NCI-H2081 (cell line): Measurements from ENCODE around the gene NDUFS7.
"Not testable (repeated sequence)": the region's sequence is repeated elsewhere in the genome, so short reads cannot be mapped to it uniquely, and the experiment has no call there.

Experiments used
- DNase-seq, 2 experiments: peaks; one replicate each; lab custom pipeline; 2025; lab: John Stamatoyannopoulos, UW

NDUFS7 gene

DNA sequence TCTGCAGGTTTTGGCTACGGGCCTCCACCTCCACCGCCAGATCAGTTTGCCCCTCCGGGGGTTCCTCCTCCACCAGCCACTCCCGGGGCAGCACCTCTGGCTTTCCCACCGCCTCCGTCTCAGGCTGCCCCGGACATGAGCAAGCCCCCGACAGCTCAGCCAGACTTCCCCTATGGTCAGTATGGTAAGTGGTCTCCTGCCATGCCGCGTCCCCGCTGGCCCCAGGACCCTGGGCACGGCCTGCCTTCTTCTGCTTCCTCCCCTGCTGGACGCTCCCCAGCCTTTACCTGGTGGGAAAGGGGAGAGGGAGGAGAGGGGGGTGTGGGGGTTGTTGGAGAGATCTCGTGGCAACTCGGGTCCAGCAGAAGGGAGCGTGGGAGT, 48.8 kb downstream of the NDUFS7 start:
- DNase-seq, result no peak

DNA sequence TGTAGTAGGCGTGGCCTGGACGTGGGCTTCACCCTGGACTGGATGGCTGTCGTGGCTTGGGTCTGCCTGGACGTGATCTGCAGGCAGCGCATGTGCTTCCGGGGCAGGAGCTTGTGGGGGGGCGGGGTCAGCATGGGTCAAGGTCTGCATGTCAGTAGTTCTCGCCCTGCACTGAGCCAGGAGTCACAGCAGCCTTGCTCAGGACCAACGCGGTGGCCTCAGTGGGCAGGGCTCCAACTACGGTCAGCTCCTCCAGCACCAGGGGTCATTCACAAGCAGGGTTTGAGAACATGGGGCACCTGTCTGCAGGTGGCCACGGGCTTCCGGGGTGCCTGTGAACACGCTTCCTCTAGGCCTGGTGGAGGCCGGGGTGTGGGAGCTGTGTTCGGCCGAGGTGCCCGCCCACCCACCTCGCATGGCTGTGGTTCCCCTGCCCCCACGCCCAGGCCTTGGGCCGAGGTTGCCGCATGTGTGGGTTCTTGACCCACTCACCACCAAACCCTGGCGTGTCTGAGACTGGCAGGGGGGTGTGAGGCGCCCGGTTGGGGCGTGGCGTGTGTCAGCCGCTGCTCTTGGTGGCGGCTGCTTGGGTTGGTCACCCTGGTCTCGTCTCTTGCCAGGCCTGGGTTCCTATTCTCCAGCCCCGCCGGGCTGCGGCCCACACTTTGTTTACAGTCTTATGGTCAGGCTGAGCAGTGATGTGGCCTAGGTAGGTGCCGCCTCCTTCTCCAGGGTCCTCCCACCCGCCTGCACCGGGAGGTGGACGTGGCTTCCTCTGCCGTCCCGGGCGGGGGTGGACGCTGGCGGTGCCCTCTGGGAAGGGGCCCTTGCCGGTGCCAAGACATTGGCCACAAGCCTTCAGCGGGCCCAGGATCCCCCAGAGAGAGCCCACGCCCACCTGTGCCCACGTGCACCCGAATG, 49.7 kb downstream of the NDUFS7 start:
- no peak for DNase-seq

GRCh38 chr19:1434040-1434366, 50.3 kb downstream of the NDUFS7 start:
- no peak for DNase-seq

DNA sequence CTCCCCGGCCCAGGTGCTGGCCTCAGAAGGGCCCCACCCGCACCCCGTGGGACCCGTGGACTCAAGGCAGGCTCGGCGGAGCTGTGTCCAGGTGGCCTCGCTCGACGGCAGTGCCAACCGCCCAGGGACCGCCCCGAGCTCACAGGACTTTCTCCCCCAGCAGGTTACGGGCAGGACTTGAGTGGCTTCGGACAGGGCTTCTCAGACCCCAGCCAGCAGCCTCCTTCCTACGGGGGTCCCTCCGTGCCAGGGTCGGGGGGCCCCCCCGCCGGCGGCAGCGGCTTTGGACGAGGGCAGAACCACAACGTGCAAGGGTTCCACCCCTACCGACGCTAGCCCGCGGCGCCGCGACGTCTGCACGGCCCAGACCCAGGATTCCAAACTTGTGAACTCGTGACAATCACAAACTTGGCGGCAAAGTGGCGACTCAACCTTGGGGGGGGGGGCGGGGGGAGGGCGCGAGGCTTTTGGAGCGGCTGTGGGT, 50.9 kb downstream of the NDUFS7 start:
- no peak for DNase-seq

GRCh38 chr19:1435378-1435989, 51.8 kb downstream of the NDUFS7 start:
- no peak for DNase-seq

DNA sequence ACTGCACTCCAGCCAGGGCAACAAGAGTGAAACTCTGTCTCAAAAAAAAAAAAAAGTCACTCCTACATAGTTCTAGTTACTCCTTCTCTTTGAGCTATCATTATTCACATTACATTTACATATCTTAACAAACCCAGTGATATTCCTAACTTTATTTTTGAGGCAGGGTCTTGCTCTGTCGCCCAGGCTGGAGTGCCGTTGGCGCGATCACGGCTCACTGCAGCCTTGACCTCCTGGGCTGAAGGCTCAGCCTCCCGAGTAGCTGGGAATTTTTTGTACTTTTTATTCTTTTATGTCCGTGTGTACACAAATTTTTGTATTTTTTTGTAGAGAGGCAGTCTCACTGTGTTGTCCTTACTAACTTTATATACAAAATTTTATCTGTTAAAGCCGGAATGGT, 53.9 kb downstream of the NDUFS7 start:
- DNase-seq, result no peak

DNA sequence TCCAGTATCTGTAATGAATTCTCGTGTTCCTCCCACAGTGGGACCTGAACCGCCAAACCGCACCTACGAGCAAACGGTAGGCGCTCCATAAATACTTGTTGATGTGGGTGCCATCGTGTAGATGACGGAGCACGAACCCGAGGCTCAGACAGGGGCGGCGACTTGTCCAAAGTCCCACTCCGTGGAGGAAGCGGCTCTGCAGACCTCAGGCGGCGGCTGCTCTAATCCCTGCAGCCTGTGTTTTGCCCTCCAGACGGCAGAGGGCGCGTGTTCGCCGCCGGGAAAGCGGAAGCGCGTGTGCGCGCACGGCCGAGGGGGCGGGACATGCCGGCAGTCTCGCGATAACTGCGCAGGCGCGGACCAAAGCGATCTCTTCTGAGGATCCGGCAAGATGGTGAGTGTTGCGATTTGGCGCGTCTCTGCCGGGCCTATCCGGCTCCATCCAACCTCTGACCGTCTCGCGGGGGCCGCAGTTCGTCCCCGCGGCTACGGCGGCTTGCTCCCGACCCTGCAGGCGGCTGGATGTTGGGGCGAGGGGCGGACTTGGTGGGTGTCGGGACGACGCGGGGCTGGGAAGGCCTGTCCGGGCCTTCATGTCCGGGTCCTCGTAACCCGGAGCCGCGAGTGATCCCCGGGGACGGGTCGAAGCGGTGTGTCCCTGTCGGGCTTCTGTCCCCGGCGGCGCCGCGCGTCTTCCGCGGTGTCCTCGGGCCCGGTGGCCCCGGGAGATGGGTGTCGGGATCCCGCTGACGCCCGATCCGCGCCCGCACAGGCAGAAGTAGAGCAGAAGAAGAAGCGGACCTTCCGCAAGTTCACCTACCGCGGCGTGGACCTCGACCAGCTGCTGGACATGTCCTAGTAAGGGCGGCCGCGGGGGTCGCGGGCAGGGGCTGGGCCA, 54.6 kb downstream of the NDUFS7 start, which contains the start of gene RPS15:
TSS of gene RPS15 (plus strand) at position 362 of the 898 bp plus-strand sequence. CDS start at position 392, 30 bp downstream.
- peak; percentile 91 for DNase-seq

DNA sequence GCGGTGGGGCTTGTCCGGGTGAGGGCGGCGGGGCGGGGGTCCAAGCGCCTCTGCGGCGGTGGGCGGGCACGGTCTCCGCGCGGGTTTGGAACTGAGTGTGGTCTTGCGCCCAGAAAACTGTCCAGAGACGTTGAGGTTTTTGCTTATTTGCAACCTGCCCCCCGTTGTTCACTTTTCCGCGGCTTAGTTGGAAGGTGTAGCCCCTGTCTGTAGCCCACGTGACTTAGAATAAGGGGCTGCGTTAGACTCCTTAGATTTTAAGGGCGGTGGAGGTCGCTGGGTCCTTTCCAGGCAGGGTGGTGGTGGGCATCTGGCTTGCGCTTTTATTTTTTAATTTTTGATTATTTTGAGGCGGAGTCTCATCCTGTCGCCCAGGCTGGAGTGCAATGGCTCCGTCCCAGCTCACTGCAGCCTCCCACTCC, 55.2 kb downstream of the NDUFS7 start:
- DNase-seq, result no peak

DNA sequence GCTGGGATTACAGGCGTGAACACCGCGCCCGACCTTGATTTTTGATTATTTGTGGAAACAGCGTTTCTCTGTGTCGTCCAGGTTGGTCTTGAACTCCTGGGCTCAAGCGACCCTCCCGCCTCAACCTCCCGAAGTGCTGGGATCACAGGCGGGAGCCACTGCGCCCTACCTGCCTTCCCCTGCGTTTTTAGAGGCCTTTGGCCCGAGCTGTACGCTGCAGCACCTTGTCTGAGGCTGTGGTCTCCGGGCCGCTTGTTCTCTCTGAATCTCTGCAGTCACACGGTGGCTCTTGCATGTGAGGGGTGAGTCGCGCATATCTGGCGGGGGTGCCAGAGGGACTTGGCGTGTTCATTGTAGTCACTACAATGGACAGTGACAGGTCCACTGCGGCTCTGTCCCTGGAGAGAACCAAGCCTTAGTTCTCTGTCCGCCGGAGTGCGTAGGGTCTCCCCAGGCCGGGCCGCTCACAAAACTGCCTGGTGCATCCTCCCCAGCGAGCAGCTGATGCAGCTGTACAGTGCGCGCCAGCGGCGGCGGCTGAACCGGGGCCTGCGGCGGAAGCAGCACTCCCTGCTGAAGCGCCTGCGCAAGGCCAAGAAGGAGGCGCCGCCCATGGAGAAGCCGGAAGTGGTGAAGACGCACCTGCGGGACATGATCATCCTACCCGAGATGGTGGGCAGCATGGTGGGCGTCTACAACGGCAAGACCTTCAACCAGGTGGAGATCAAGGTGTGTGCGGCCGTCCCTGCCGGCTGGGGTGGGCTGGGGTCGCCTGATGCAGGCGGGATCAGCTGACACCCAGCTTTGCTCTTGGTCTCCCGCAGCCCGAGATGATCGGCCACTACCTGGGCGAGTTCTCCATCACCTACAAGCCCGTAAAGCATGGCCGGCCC, 56.1 kb downstream of the NDUFS7 start:
- not testable (repeated sequence) for DNase-seq

- DNase-seq, result no peak
These were observed 56.7 kb downstream of the NDUFS7 start for GRCh38 chr19:1440418-1440801.

DNA sequence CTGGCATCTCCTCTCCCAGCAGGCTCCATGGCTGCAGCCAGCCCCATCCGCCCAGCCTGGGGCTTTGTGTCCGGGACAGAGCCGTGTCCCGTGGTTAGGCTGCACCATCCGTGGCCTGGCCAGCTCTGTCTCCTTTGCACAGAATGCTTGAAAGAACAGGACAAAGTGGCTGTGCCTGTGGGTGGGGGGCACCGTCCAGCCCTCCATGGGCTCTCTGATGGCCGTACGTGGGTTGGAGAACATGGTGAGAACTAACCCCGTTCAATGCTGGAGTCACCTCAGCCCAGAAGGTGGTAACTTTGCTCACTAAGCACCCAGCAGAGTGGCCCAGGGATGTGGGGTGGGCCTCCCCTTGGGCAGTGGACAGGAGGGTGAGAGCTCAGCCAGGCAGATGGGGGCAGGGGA, 57.3 kb downstream of the NDUFS7 start:
- DNase-seq, result no peak

DNA sequence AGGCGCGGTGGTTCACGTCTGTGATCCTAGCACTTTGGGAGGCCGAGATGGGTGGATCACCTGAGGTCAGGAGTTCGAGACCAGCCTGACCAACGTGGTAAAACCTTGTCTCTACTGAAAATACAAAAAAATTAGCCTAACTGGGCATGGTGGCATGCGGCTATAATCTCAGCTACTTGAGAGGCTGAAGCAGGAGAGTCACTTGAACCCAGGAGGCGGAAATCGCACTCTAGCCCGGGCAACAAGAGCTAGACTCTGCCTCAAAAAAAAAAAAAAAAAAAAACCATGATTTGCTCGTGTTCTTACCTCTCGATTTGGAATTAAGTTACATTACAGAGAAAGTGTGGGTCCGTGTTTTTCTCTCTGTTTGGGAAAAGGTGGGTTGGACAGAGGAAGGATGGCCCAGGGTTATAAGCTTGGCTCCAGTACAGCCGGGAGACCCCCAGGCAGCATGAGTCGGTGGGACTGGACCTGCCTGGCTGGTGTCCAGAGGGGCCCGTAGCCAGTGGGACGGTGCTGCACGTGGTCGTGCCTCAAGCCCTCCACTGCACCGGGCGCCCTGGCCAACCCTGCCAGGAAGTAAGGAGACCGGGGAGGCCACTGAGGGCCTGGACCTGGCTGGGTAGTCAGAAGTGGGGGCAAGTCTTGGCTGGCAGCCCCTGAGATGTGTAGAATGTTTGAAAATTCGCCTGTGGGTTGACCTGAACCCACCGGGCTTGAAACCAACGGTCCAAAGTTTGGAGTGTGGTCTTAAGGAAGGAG, 58.2 kb downstream of the NDUFS7 start:
- DNase-seq, result no peak
